ENCODE results near the gene DEFB118.

Gene DEFB118

DNA sequence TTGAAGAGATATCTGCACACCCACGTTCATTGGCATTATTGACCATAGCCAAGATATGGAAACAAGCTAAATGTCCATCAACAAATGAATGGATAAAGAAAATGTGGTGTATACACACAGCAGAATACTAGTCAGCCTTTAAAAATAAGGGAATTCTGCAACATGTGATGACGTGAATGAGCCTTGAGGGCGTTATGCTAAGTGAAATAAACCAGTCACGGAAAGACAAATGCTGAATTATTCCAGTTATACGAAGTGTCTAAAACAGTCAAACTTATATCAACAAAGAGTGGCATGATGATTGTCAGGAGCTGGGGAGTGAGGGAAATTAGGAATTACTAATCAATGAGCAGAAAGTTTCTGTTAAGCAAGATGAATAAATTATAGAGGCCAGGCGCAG is 46.0 kb downstream of the DEFB118 start:
- DNase-seq = no peak
- POLR2A ChIA-PET = no interaction called here
- Histone ChIP-seq H3K9me3 (ENCODE audit: control extremely low read depth in 1 of 5, control insufficient read depth in 4 of 5, insufficient read depth in 2 of 5, low read depth in 1 of 5, low read length in 4 of 5) (no peaks in the 10 kb centered on the region), H3K27me3 (replicated peaks in 2 of 5; ENCODE audit: control insufficient read depth in 4 of 5, insufficient read depth in 5 of 5, low read length in 4 of 5) (peaks cover 0 to 7% (median 2%) of the 10 kb centered on the region in 5 experiments), H3K36me3 (ENCODE audit: control insufficient read depth in 4 of 4, insufficient read depth in 4 of 4, low read length in 3 of 4) (no peaks in the 10 kb centered on the region), H3K4me1 (ENCODE audit: control extremely low read depth in 1 of 4, control insufficient read depth in 4 of 4, insufficient read depth in 4 of 4, low read length in 3 of 4) (no peaks in the 10 kb centered on the region), H3K27ac (ENCODE audit: insufficient read depth in 1 of 2, low read depth in 1 of 2, low read length in 2 of 2, poor library complexity in 1 of 2, severe bottlenecking in 2 of 2) (no peak overlapping the region), H3K4me3 (ENCODE audit: control insufficient read depth in 1 of 7, extremely low read depth in 1 of 7, insufficient read depth in 4 of 7, low read depth in 2 of 7, low read length in 6 of 7) (no peak overlapping the region)
- CTCF ChIA-PET = interaction anchor here (1.3 kb wide), 1 partner anchor 88 kb away, joined by 9 read pairs; no protein-coding TSS in a partner anchor
- 74% methylated on average over 5 of the region's 6 CpGs for WGBS (ENCODE audit: insufficient coverage)

DNA sequence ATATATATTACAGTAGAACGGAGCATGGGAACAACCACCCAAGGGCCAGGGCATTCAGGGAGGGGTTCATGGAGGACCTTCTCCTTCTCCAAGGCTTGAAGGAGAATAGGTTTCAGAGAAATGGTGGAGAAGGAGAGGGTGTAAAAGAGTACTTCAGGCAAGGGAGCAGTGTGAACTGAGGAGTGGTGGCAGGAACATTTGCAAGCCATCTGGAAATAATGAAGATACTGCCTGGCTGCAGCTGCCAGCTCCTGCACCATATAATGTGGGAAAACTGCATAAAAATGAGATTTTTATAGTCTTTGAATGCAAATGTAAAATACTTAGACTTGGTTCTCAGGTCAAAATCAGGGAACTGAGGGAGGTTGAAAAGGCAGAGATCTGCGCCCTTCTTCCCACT is 47.3 kb downstream of the DEFB118 start:
- no peak for DNase-seq
- Histone ChIP-seq H3K4me3 (ENCODE audit: control insufficient read depth in 1 of 7, extremely low read depth in 1 of 7, insufficient read depth in 4 of 7, low read depth in 2 of 7, low read length in 6 of 7) (no peak overlapping the region), H3K27ac (ENCODE audit: insufficient read depth in 1 of 2, low read depth in 1 of 2, low read length in 2 of 2, poor library complexity in 1 of 2, severe bottlenecking in 2 of 2) (no peak overlapping the region), H3K9me3 (ENCODE audit: control extremely low read depth in 1 of 5, control insufficient read depth in 4 of 5, insufficient read depth in 2 of 5, low read depth in 1 of 5, low read length in 4 of 5) (no peaks in the 10 kb centered on the region), H3K27me3 (replicated peaks in 2 of 5; ENCODE audit: control insufficient read depth in 4 of 5, insufficient read depth in 5 of 5, low read length in 4 of 5) (peaks cover 0 to 5% (median 2%) of the 10 kb centered on the region in 5 experiments), H3K4me1 (ENCODE audit: control extremely low read depth in 1 of 4, control insufficient read depth in 4 of 4, insufficient read depth in 4 of 4, low read length in 3 of 4) (no peaks in the 10 kb centered on the region), H3K36me3 (ENCODE audit: control insufficient read depth in 4 of 4, insufficient read depth in 4 of 4, low read length in 3 of 4) (no peaks in the 10 kb centered on the region)
- ChIA-PET POLR2A (no interaction called here), CTCF (no interaction called here)
- WGBS (ENCODE audit: insufficient coverage) = no CpG with 5 or more reads among the region's 2 CpGs

DNA sequence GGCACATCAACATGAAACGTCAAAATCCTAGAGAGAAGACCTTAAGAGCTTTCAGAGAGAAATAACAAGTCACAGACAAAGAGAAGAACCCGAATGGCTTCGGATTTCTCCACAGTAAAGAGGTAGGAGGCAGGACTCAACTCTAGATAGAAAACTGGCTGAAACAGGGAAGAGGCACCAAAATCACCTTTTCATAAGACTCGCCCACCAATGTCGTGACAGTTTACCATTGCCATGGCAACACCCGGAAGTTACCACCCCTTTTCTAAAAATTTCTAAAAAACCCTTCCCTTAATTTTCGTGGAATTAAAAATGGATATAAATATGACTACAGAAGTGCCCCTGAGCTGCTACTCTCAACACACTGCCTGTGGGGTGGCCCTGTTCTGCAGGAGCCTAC is 49.9 kb downstream of the DEFB118 start:
- H3K4me3 ChIP-seq (ENCODE audit: control insufficient read depth in 1 of 7, extremely low read depth in 1 of 7, insufficient read depth in 4 of 7, low read depth in 2 of 7, low read length in 6 of 7) = no peak overlapping the region
- H3K36me3 ChIP-seq (ENCODE audit: control insufficient read depth in 4 of 4, insufficient read depth in 4 of 4, low read length in 3 of 4) = no peaks in the 10 kb centered on the region
- no peak for DNase-seq
- H3K27ac ChIP-seq (ENCODE audit: insufficient read depth in 1 of 2, low read depth in 1 of 2, low read length in 2 of 2, poor library complexity in 1 of 2, severe bottlenecking in 2 of 2) = no peak overlapping the region
- 95% methylated on average over 3 of the region's 7 CpGs for WGBS (ENCODE audit: insufficient coverage)
- H3K4me1 ChIP-seq (ENCODE audit: control extremely low read depth in 1 of 4, control insufficient read depth in 4 of 4, insufficient read depth in 4 of 4, low read length in 3 of 4) = no peaks in the 10 kb centered on the region
- CTCF ChIA-PET = no interaction called here
- no peaks in the 10 kb centered on the region for H3K9me3 ChIP-seq (ENCODE audit: control extremely low read depth in 1 of 5, control insufficient read depth in 4 of 5, insufficient read depth in 2 of 5, low read depth in 1 of 5, low read length in 4 of 5)
- peaks cover 0 to 9% (median 3%) of the 10 kb centered on the region in 5 experiments for H3K27me3 ChIP-seq (replicated peaks in 2 of 5; ENCODE audit: control insufficient read depth in 4 of 5, insufficient read depth in 5 of 5, low read length in 4 of 5)
- POLR2A ChIA-PET = no interaction called here
